Pancreas (tissue), 10 donors: Measurements from ENCODE around the gene DNAJC8. TPM values are rescaled to one million over a fixed set of nuclear protein-coding genes. Genes with fewer than 3 reads are reported as not detected.
A peak's percentile ranks its signal among the peaks of the same experiment; 100 is the strongest.

Source experiments
- ATAC-seq, 4 donors: fragments of 200-7000 bp; cut with Tn5 transposase; one replicate each; pipeline versions ENCODE4 v1.8.0 to v1.9.1; 2020; ENCODE audit warnings: mild to moderate bottlenecking in 4 of 4, moderate library complexity in 4 of 4
- DNase-seq, 6 donors: peaks; one replicate each; pipeline ENCODE4 v3.0.0-alpha.2; 2020
- FAIRE-seq: peaks from 2 replicates; lab custom pipeline; 2012; peaks lifted over from hg19 to GRCh38; lab: Jason Lieb, UNC
- H3K27ac ChIP-seq, 4 donors: fragments of 200-600 bp; sonication (generic); 1 replicate in 3 of 4; 2 replicates in 1 of 4; pipeline versions ENCODE4 v1.5.0 to v1.8.0; 2020
- H3K27me3 ChIP-seq, 4 donors: fragments of 200-600 bp; one replicate each; pipeline ENCODE4 v1.8.0; 2021
- H3K36me3 ChIP-seq, 3 donors: fragments of 200-600 bp; sonication (generic) in 1 of 3; one replicate each; pipeline versions ENCODE4 v1.5.0 to v1.8.0; 2020 to 2021
- H3K4me1 ChIP-seq, 3 donors: fragments of 200-600 bp; one replicate each; pipeline ENCODE4 v1.8.0; 2021
- H3K4me3 ChIP-seq, 4 donors: fragments of 200-600 bp; sonication (generic) in 2 of 4; one replicate each; pipeline versions ENCODE4 v1.5.0 to v1.8.0; 2020 to 2021
- H3K9me3 ChIP-seq, 4 donors: fragments of 200-600 bp; one replicate each; pipeline ENCODE4 v1.8.0; 2021
- whole genome bisulfite sequencing, 2 donors: extraction: QIAGEN DNeasy Blood & Tissue Kit; methylation state at CpG; one replicate each; pipeline ENCODE4 v1.1.7; 2013; 5-methylcytosine and 5-hydroxymethylcytosine counted together
- intact Hi-C, 3 donors: fragments of 100-400 bp; cut with DNase I; formaldehyde crosslinking; loops; one replicate each; pipeline versions ENCODE4 v1.11.1 to v1.14.2; 2022
- polyA plus RNA-seq, 2 donors: library from polyadenylated mRNA; stranded (reverse); fragments of 200-250 nt; gene quantifications; one replicate each; pipeline ENCODE4 v1.2.3, GENCODE V29; 2013
- total RNA-seq, 6 donors: library from RNA; stranded (reverse); fragmentation: NEBNext Ultra II Directional in 4 of 6; extraction: Animal tissue kit (Norgen Biotek cat#: 25700) in 4 of 6; gene quantifications; one replicate each; pipeline versions ENCODE4 v1.2.1 to v1.2.4, GENCODE V29; 2021 to 2023
- TF ChIP-seq, protein P1 (sequence below), 4 donors: fragments of 200-600 bp; sonication (generic) in 3 of 4; IDR thresholded peaks; one replicate each; pipeline versions ENCODE4 v1.5.0 to v1.8.0; 2021; ENCODE audit warnings: antibody characterized with exemption in 4 of 4
- donor health status: healthy with polysubstance abuse.
- donor health status: DM: no; HTN: no; CAD: no; lungs with moderate emphysema.
- donor health status: DM: no; HTN: no; CAD: no.
- donor health status: control.
- donor health status: control.
- donor health status: Bipolar disorder and iron deficiency.
- donor health status: DM: yes; HTN: yes; CAD: no.
- donor health status: DM: no; HTN: no; CAD: no.
- donor health status: DM: no; HTN: no; CAD: no.
- donor health status: DM: yes; HTN: yes; CAD: no.

Gene DNAJC8
- total and polyA plus RNA-seq, 8 donors, result 12.1 to 45.1 (median 20.6) TPM

GRCh38 chr1:28200234-28200873 lies 32.5 kb downstream of the DNAJC8 start:
- FAIRE-seq, result no peak
- intact Hi-C loops, result loop anchor here in 1 of 3 donors (10.0 kb wide), 1 partner anchor 96 kb away; no protein-coding TSS in a partner anchor
- H3K36me3 ChIP-seq, result peaks cover 4 to 44% (median 5%) of the 10 kb centered on the region in 3 donors

GRCh38 chr1:28199328-28200233 lies 33.2 kb downstream of the DNAJC8 start:
- H3K9me3 ChIP-seq, result no peaks in the 10 kb centered on the region
- no peaks in the 10 kb centered on the region for H3K4me1 ChIP-seq
- TF ChIP-seq, protein P1, sequence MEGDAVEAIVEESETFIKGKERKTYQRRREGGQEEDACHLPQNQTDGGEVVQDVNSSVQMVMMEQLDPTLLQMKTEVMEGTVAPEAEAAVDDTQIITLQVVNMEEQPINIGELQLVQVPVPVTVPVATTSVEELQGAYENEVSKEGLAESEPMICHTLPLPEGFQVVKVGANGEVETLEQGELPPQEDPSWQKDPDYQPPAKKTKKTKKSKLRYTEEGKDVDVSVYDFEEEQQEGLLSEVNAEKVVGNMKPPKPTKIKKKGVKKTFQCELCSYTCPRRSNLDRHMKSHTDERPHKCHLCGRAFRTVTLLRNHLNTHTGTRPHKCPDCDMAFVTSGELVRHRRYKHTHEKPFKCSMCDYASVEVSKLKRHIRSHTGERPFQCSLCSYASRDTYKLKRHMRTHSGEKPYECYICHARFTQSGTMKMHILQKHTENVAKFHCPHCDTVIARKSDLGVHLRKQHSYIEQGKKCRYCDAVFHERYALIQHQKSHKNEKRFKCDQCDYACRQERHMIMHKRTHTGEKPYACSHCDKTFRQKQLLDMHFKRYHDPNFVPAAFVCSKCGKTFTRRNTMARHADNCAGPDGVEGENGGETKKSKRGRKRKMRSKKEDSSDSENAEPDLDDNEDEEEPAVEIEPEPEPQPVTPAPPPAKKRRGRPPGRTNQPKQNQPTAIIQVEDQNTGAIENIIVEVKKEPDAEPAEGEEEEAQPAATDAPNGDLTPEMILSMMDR (IDR thresholded peaks at IDR 0.05), result no peak
- intact Hi-C loops, result loop anchor here in 1 of 3 donors (10.0 kb wide), 1 partner anchor 95 kb away; no protein-coding TSS in a partner anchor
- H3K27me3 ChIP-seq, result no peaks in the 10 kb centered on the region
- no peak overlapping the region for H3K27ac ChIP-seq
- WGBS, 2 donors, result 85 to 90% methylated on average over 8 of the region's 8 CpGs
- peaks cover 4 to 44% (median 5%) of the 10 kb centered on the region in 3 donors for H3K36me3 ChIP-seq
- H3K4me3 ChIP-seq, result no peak overlapping the region
- DNase-seq, result no peak
- ATAC-seq, result peak in 1 of 4 donors; percentile 15
- no peak for FAIRE-seq

More at GRCh38 chr1:28200234-28200873, 32.5 kb downstream of the DNAJC8 start:
- Histone ChIP-seq H3K4me3 (no peak overlapping the region), H3K4me1 (peaks cover 0 to 4% (median 0%) of the 10 kb centered on the region in 3 donors), H3K9me3 (no peaks in the 10 kb centered on the region), H3K27me3 (no peaks in the 10 kb centered on the region), H3K27ac (no peak overlapping the region)
- TF ChIP-seq, protein P1 (IDR thresholded peaks at IDR 0.05), result no peak
- no peak for DNase-seq
- 92 to 95% methylated on average over 6 of the region's 6 CpGs for WGBS, 2 donors
- no peak for ATAC-seq

- no peak overlapping the region for H3K4me3 ChIP-seq
- TF ChIP-seq, protein P1 (IDR thresholded peaks at IDR 0.05), result no peak
- H3K4me1 ChIP-seq, result no peaks in the 10 kb centered on the region
- no peak overlapping the region for H3K27ac ChIP-seq
- ATAC-seq (no peak), DNase-seq (no peak), FAIRE-seq (no peak)
- no peaks in the 10 kb centered on the region for H3K9me3 ChIP-seq
- WGBS, 2 donors, result 92 to 96% methylated on average over 12 of the region's 12 CpGs
- intact Hi-C loops, result no loop called here
- H3K36me3 ChIP-seq, result peaks cover 0 to 29% (median 5%) of the 10 kb centered on the region in 3 donors
- H3K27me3 ChIP-seq, result no peaks in the 10 kb centered on the region
Measured at GRCh38 chr1:28197682-28198415, 35.0 kb downstream of the DNAJC8 start.

- no peak for ATAC-seq
- Histone ChIP-seq H3K4me1 (no peaks in the 10 kb centered on the region), H3K36me3 (peaks cover 0 to 27% (median 5%) of the 10 kb centered on the region in 3 donors), H3K4me3 (no peak overlapping the region), H3K9me3 (no peaks in the 10 kb centered on the region), H3K27ac (no peak overlapping the region), H3K27me3 (no peaks in the 10 kb centered on the region)
- DNase-seq, result no peak
- 65 to 88% methylated on average over 3 of the region's 3 CpGs for WGBS, 2 donors
- TF ChIP-seq, protein P1 (IDR thresholded peaks at IDR 0.05), result no peak
- FAIRE-seq, result no peak
- intact Hi-C loops, result no loop called here
Measured at GRCh38 chr1:28196330-28196729, 36.5 kb downstream of the DNAJC8 start.
